Measurements from ENCODE around the gene LARGE1. TPM values are rescaled to one million over a fixed set of nuclear protein-coding genes. Genes with fewer than 3 reads are reported as not detected.

Gene LARGE1
- total and polyA plus RNA-seq, 2 of the 8 experiments (the other 6 are each of a cell fraction or from before 2014, with no cell fraction given) = 43.7 to 83.0 TPM

DNA sequence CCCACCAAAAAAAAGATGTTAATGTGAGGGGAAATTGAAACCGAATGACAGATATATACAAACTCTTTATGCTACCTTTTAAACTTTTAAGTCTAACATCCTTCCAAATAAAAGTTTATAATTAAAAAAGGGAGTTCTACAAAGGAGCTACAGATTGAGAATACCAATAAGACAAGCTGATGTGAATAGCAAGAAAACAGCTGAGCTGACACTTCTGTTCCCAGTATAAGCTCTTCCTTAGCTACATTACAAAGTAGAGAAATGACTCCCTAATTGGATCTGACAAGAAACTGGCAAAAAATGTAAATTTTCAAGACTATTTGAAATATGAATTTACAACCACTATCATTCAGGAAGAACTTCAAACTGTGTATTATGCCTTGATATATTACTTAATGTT is 567.5 kb downstream of the LARGE1 start:
- Histone ChIP-seq H3K4me2 (ENCODE audit: insufficient read depth in 1 of 2, low read depth in 2 of 2, low read length in 2 of 2) (no peak overlapping the region), H3K18ac (ENCODE audit: extremely low read depth, low read length) (no peak overlapping the region), H3K4ac (replicated peaks; ENCODE audit: insufficient read length, low read depth, low read length) (no peak overlapping the region), H2AFZ (ENCODE audit: low read length) (no peak overlapping the region), H3K9ac (replicated peaks in 1 of 4; ENCODE audit: extremely low read depth in 1 of 4, low read depth in 3 of 4, low read length in 3 of 4) (no peak overlapping the region), H2BK20ac (ENCODE audit: low read length) (no peak overlapping the region), H2BK120ac (replicated peaks; ENCODE audit: low read depth, low read length) (no peak overlapping the region), H3K14ac (ENCODE audit: insufficient read length) (no peak overlapping the region), H3K4me1 (replicated peaks in 1 of 4; ENCODE audit: control insufficient read depth in 3 of 4, insufficient read depth in 4 of 4, low read length in 3 of 4) (no peaks in the 10 kb centered on the region), H3K36me3 (ENCODE audit: control insufficient read depth in 2 of 4, insufficient read depth in 4 of 4, low read length in 3 of 4) (peaks cover 0 to 23% (median 2%) of the 10 kb centered on the region in 4 experiments; a peak in 4 of 8 replicates), H3K4me3 (ENCODE audit: extremely low read depth in 1 of 4, insufficient read depth in 2 of 4, low read depth in 3 of 4, low read length in 4 of 4) (no peak overlapping the region), H3K79me2 (ENCODE audit: control insufficient read depth in 1 of 2, insufficient read depth in 2 of 2, low read length in 2 of 2) (no peaks in the 10 kb centered on the region), H2BK5ac (ENCODE audit: low read depth, low read length) (no peak overlapping the region), H3K23ac (ENCODE audit: insufficient read length) (no peak overlapping the region), H2BK15ac (ENCODE audit: low read length) (no peak overlapping the region), H4K5ac (ENCODE audit: insufficient read length, low read depth, low read length) (no peak overlapping the region), H3K56ac (replicated peaks; ENCODE audit: insufficient read length, low read depth, low read length) (no peak overlapping the region), H4K8ac (ENCODE audit: extremely low read depth, insufficient read depth, low read length) (no peak overlapping the region), H4K91ac (replicated peaks; ENCODE audit: insufficient read length, low read length) (no peak overlapping the region), H4K20me1 (replicated peaks in 1 of 2; ENCODE audit: control insufficient read depth in 1 of 2, insufficient read depth in 2 of 2, low read length in 2 of 2) (no peaks in the 10 kb centered on the region), H3K27ac (ENCODE audit: low read depth, low read length) (no peak overlapping the region), H3K27me3 (replicated peaks in 1 of 4; ENCODE audit: control insufficient read depth in 3 of 4, extremely low read depth in 1 of 4, insufficient read depth in 3 of 4, low read length in 3 of 4) (no peaks in the 10 kb centered on the region), H2BK12ac (ENCODE audit: low read depth, low read length) (no peak overlapping the region), H2AK5ac (ENCODE audit: low read depth, low read length) (no peak overlapping the region), H3K9me3 (ENCODE audit: insufficient read depth in 2 of 2, low read depth in 1 of 2, low read length in 1 of 2) (peaks cover 5 to 12% of the 10 kb centered on the region in 2 experiments; a peak in 3 of 4 replicates), H3K23me2 (ENCODE audit: low read depth, low read length) (no peaks in the 10 kb centered on the region), H3K79me1 (ENCODE audit: low read depth, low read length) (no peaks in the 10 kb centered on the region)
- FAIRE-seq = no peak
- TF ChIP-seq SP4 (IDR thresholded peaks at IDR 0.05; ENCODE audit: low read length) (no peak), EGR1 (IDR thresholded peaks at IDR 0.05; ENCODE audit: borderline replicate concordance, low read depth, low read length) (no peak), BRCA1 (IDR thresholded peaks at IDR 0.05; ENCODE audit: low read depth, low read length) (no peak), RNF2 (IDR thresholded peaks at IDR 0.05; ENCODE audit: borderline replicate concordance, low read depth, low read length, missing control alignments, poor library complexity, severe bottlenecking) (no peak), RBBP5 (IDR thresholded peaks at IDR 0.05; ENCODE audit: borderline replicate concordance, low read depth, low read length) (no peak), ZNF274 (IDR thresholded peaks at IDR 0.05; ENCODE audit: borderline replicate concordance, extremely low read depth, low read length) (no peak)
- WGBS, 2 experiments (ENCODE audit: extremely low coverage in 1 of 2, insufficient coverage in 1 of 2, insufficient read length in 1 of 2, insufficient replicate concordance in 2 of 2, low coverage in 1 of 2, low lambda C conversion rate in 2 of 2, missing lambda C conversion rate in 1 of 2) = 96% methylated on average over 1 of the region's 1 CpG; no CpG with 5 or more reads in 1 of the 2 experiments
- CTCF ChIA-PET (ENCODE audit: partially characterized antibody) = interaction anchor here (0.6 to 1.6 kb wide), 4 partner anchors 10 to 99 kb away, joined by 3 to 6 read pairs (median 3); no protein-coding TSS in a partner anchor
- POLR2A ChIA-PET (ENCODE audit: partially characterized antibody) = interaction anchor here (0.6 kb wide), 1 partner anchor 47 kb away, joined by 3 read pairs; no protein-coding TSS in a partner anchor
- no peak for DNase-seq (ENCODE audit: low read depth in 1 of 2, low spot score in 2 of 2)
